SK-N-SH (cell line): ENCODE results near the gene AHRR. TPM values are rescaled to one million over a fixed set of nuclear protein-coding genes. Genes with fewer than 3 reads are reported as not detected.

Experiments
- CTCF ChIA-PET: fragments of 300-600, 350-600 bp; formaldehyde crosslinking; extraction: SDS; loops from one replicate; lab custom pipeline; 2021; lab: Yijun Ruan, JAX
- POLR2A ChIA-PET: fragments of 350-600 bp; sonication (Branson Sonifier 250); formaldehyde crosslinking; extraction: SDS; loops from one replicate; lab custom pipeline; 2020; ENCODE audit warnings: antibody characterized with exemption, inconsistent platforms; lab: Yijun Ruan, JAX
- DNase-seq: peaks from one replicate; pipeline ENCODE4 v3.0.0; 2012
- H2AFZ ChIP-seq: fragments of 200-600 bp; sonication (generic); 2 replicates; pipeline ENCODE4 v1.8.1; 2016; ENCODE audit warnings: antibody characterized with exemption, mild to moderate bottlenecking, low read depth
- H3F3A ChIP-seq: fragments of 200-600 bp; sonication (generic); replicated peaks from 2 replicates; pipeline ENCODE3; 2016; ENCODE audit warnings: antibody characterized with exemption, mild to moderate bottlenecking; ENCODE audit not compliant: insufficient read depth
- H3K27ac ChIP-seq, 2 experiments: fragments of 200-500 bp in 1 of 2; fragments of 200-600 bp in 1 of 2; sonication (Bioruptor generic) in 1 of 2; sonication (generic), shearing (Covaris generic) in 1 of 2; 2 replicates each; pipeline versions ENCODE4 v1.5.1 to v1.6.1; 2014 to 2016; ENCODE audit warnings: low read depth in 2 of 2, inconsistent platforms in 1 of 2, low read length in 1 of 2, mild to moderate bottlenecking in 1 of 2, mixed read lengths in 1 of 2
- H3K27me3 ChIP-seq: fragments of 200-600 bp; sonication (generic), shearing (Covaris generic); 2 replicates; pipeline ENCODE4 v1.6.1; 2016; ENCODE audit warnings: mixed run types; ENCODE audit not compliant: insufficient read depth
- H3K36me3 ChIP-seq, 2 experiments: fragments of 200-500 bp in 1 of 2; fragments of 200-600 bp in 1 of 2; sonication (Bioruptor generic) in 1 of 2; sonication (generic) in 1 of 2; replicated peaks in 1 of 2; 2 replicates each; pipeline versions ENCODE3 to v1.5.1; 2014 to 2016; ENCODE audit warnings: low read length in 1 of 2, mild to moderate bottlenecking in 1 of 2; ENCODE audit not compliant: insufficient read depth in 2 of 2, control insufficient read depth in 1 of 2
- H3K4me1 ChIP-seq, 2 experiments: fragments of 200-500 bp in 1 of 2; fragments of 200-600 bp in 1 of 2; sonication (Bioruptor generic) in 1 of 2; sonication (generic), shearing (Covaris generic) in 1 of 2; 2 replicates each; pipeline versions ENCODE4 v1.5.1 to v1.6.1; 2014 to 2016; ENCODE audit warnings: low read depth in 1 of 2, low read length in 1 of 2, mixed run types in 1 of 2; ENCODE audit not compliant: insufficient read depth in 2 of 2, control insufficient read depth in 1 of 2
- H3K4me2 ChIP-seq: fragments of 200-600 bp; sonication (generic), shearing (Covaris generic); 2 replicates; pipeline ENCODE4 v1.6.1; 2017; ENCODE audit warnings: mixed run types
- H3K4me3 ChIP-seq, 2 experiments: fragments of 200-500 bp in 1 of 2; fragments of 200-600 bp in 1 of 2; sonication (Bioruptor generic) in 1 of 2; sonication (generic), shearing (Covaris generic) in 1 of 2; 2 replicates each; pipeline versions ENCODE4 v1.5.1 to v1.8.1; 2014 to 2016; ENCODE audit warnings: low read depth in 2 of 2, inconsistent platforms in 1 of 2, low read length in 1 of 2, mild to moderate bottlenecking in 1 of 2, mixed read lengths in 1 of 2, moderate library complexity in 1 of 2
- H3K79me2 ChIP-seq: fragments of 200-600 bp; sonication (generic); 2 replicates; pipeline ENCODE4 v1.8.1; 2017; ENCODE audit warnings: mild to moderate bottlenecking; ENCODE audit not compliant: insufficient read depth
- H3K9ac ChIP-seq: fragments of 200-600 bp; sonication (generic); 2 replicates; pipeline ENCODE4 v1.6.1; 2017; ENCODE audit warnings: mixed run types
- H3K9me2 ChIP-seq: fragments of 200-600 bp; sonication (generic); 2 replicates; pipeline ENCODE4 v1.6.1; 2017; ENCODE audit warnings: mixed run types
- H3K9me3 ChIP-seq: fragments of 200-600 bp; sonication (generic); 2 replicates; pipeline ENCODE4 v1.6.1; 2017; ENCODE audit warnings: mixed run types, mild to moderate bottlenecking, moderate library complexity
- H4K20me1 ChIP-seq: fragments of 200-600 bp; sonication (generic); 2 replicates; pipeline ENCODE4 v1.6.1; 2017; ENCODE audit warnings: mild to moderate bottlenecking, mixed run types; ENCODE audit not compliant: insufficient read depth
- EP300 ChIP-seq, 2 experiments: IDR thresholded peaks; 2 replicates each; pipeline versions ENCODE4 v1.4.0 to v1.6.1; 2012; ENCODE audit warnings: borderline replicate concordance in 1 of 2, low read depth in 1 of 2, low read length in 1 of 2
- EZH2phosphoT487 ChIP-seq: fragments of 200-600 bp; sonication (generic); IDR thresholded peaks from 2 replicates; pipeline ENCODE4 v1.6.1; 2017; ENCODE audit warnings: low read depth, mixed run types, mild to moderate bottlenecking, antibody characterized with exemption, moderate library complexity, borderline replicate concordance
- FOSL2 ChIP-seq: IDR thresholded peaks from 2 replicates; pipeline ENCODE4 v1.4.0; 2012; ENCODE audit warnings: low read depth, mild to moderate bottlenecking, moderate library complexity, borderline replicate concordance
- GATA2 ChIP-seq: sonication (generic); formaldehyde crosslinking; IDR thresholded peaks from 2 replicates; pipeline ENCODE4 v1.5.0; 2020; ENCODE audit warnings: mild to moderate bottlenecking, missing genetic modification reagents
- MEF2A ChIP-seq: IDR thresholded peaks from 2 replicates; pipeline ENCODE4 v1.4.0; 2012; ENCODE audit warnings: low read depth, borderline replicate concordance
- MXI1 ChIP-seq: IDR thresholded peaks from 2 replicates; pipeline ENCODE4 v1.6.1; 2012; ENCODE audit warnings: mild to moderate bottlenecking, low read depth, low read length, improper control_type of control experiment
- NRF1 ChIP-seq: IDR thresholded peaks from 2 replicates; pipeline ENCODE4 v1.6.1; 2012; ENCODE audit warnings: low read depth, mild to moderate bottlenecking, low read length
- POLR2AphosphoS5 ChIP-seq: IDR thresholded peaks from 2 replicates; pipeline ENCODE4 v1.6.1; 2012; ENCODE audit warnings: low read depth, low read length
- RAD21 ChIP-seq: IDR thresholded peaks from 2 replicates; pipeline ENCODE4 v1.6.1; 2012; ENCODE audit warnings: mild to moderate bottlenecking, low read length
- TCF12 ChIP-seq: IDR thresholded peaks from 2 replicates; pipeline ENCODE4 v1.4.0; 2012
- WGBS: methylation state at CpG from one replicate; pipeline ENCODE4 v1.1.6; 2017; ENCODE audit warnings: low lambda C conversion rate; 5-methylcytosine and 5-hydroxymethylcytosine counted together
- polyA plus RNA-seq, 3 experiments: library from polyadenylated mRNA; depleted of rRNA; stranded (reverse); fragments of >200 nt; gene quantifications; 2 replicates each; pipeline ENCODE4 v1.2.3, GENCODE V29; 2012
- TF ChIP-seq, protein P1 (sequence below): IDR thresholded peaks from 2 replicates; pipeline ENCODE4 v1.4.0; 2012; ENCODE audit warnings: low read depth, borderline replicate concordance
- TF ChIP-seq, protein P2 (sequence below): fragments of 200-600 bp; sonication (generic); IDR thresholded peaks from 2 replicates; pipeline ENCODE4 v1.6.1; 2017; ENCODE audit warnings: antibody characterized with exemption, mild to moderate bottlenecking, moderate library complexity

The AHRR gene
- polyA plus RNA-seq, 1 of the 3 experiments (the other 2 are of a cell fraction), result 0.71 TPM

DNA sequence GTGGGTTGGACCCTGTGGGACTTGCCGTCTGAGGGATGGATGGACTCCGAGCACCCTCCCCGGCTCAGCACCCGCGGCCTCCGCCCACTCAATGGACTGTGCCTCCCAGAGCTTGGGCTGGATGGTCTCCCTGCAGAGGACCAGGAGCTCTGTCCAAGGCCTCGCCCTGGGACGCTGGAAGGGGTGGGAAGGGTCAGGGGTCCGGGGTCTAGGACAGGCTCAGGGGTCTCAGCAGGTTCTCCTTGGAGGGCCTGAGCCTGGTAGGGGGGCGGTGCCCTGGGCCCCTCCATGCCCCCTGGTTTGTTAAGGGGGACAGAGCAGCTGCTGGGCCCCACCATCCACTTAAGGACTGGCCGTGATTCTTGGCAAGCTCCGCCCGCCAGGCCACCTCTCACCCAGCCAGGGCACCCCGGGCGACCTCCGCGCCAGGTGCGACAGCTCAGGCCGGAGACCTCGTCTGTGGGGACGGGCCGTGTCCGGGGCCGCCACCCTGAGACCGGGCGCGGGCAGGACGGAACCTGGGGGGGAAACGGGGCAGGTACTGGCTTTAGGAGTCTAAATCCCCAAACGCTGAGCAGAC is 150.7 kb downstream of the AHRR start:
- Histone ChIP-seq H3F3A (no peaks in the 10 kb centered on the region), H3K9ac (peak overlapping the region; percentile 88), H3K9me2 (no peaks in the 10 kb centered on the region), H3K27ac (peak overlapping the region; percentile 30 to 62; a peak in 1 of 4 replicates), H3K79me2 (peaks cover 9% of the 10 kb centered on the region; the same call in 1 of the 2 replicates), H3K36me3 (peaks cover 0 to 11% of the 10 kb centered on the region in 2 experiments), H3K4me1 (peaks cover 0 to 21% of the 10 kb centered on the region in 2 experiments; a peak in 1 of 4 replicates), H2AFZ (peak overlapping the region; percentile 56; the same call in 1 of the 2 replicates), H3K4me3 (peak overlapping the region; percentile 73 to 75), H3K27me3 (no peaks in the 10 kb centered on the region), H3K9me3 (no peaks in the 10 kb centered on the region), H4K20me1 (peaks cover 6% of the 10 kb centered on the region), H3K4me2 (peak overlapping the region; percentile 98)
- CTCF ChIA-PET, result interaction anchor here (0.9 to 1.5 kb wide), 3 partner anchors 26 to 284 kb away, joined by 3 to 10 read pairs (median 3); no protein-coding TSS in a partner anchor
- POLR2A ChIA-PET, result interaction anchor here (0.9 kb wide), 1 partner anchor 139 kb away, joined by 3 read pairs; no protein-coding TSS in a partner anchor
- TF ChIP-seq, protein P1, sequence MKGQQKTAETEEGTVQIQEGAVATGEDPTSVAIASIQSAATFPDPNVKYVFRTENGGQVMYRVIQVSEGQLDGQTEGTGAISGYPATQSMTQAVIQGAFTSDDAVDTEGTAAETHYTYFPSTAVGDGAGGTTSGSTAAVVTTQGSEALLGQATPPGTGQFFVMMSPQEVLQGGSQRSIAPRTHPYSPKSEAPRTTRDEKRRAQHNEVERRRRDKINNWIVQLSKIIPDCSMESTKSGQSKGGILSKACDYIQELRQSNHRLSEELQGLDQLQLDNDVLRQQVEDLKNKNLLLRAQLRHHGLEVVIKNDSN, result no peak
- no peak for TF ChIP-seq NRF1
- TF ChIP-seq POLR2AphosphoS5, result no peak
- TF ChIP-seq MXI1, result no peak
- no peak for TF ChIP-seq FOSL2
- no peak for TF ChIP-seq EZH2phosphoT487
- TF ChIP-seq EP300 (IDR thresholded peaks at IDR 0.05; ENCODE audit: borderline replicate concordance in 1 of 2, low read depth in 1 of 2, low read length in 1 of 2), result no peak
- no peak for TF ChIP-seq RAD21
- TF ChIP-seq, protein P2, sequence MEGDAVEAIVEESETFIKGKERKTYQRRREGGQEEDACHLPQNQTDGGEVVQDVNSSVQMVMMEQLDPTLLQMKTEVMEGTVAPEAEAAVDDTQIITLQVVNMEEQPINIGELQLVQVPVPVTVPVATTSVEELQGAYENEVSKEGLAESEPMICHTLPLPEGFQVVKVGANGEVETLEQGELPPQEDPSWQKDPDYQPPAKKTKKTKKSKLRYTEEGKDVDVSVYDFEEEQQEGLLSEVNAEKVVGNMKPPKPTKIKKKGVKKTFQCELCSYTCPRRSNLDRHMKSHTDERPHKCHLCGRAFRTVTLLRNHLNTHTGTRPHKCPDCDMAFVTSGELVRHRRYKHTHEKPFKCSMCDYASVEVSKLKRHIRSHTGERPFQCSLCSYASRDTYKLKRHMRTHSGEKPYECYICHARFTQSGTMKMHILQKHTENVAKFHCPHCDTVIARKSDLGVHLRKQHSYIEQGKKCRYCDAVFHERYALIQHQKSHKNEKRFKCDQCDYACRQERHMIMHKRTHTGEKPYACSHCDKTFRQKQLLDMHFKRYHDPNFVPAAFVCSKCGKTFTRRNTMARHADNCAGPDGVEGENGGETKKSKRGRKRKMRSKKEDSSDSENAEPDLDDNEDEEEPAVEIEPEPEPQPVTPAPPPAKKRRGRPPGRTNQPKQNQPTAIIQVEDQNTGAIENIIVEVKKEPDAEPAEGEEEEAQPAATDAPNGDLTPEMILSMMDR, result no peak
- no peak for TF ChIP-seq TCF12
- no peak for TF ChIP-seq MEF2A
- no peak for TF ChIP-seq GATA2 (CRISPR knock-in tag)
- DNase-seq, result peak; percentile 71
- WGBS, result no CpG with 5 or more reads among the region's 30 CpGs
